Uterus (tissue), 2 donors: Measurements from ENCODE around the gene SLC22A17.

Experiments
- POLR2A ChIP-seq, 2 donors: fragments of 450-650 bp; IDR thresholded peaks; one replicate each; pipeline ENCODE4 v1.6.1; 2016; ENCODE audit warnings: antibody characterized with exemption in 2 of 2, mild to moderate bottlenecking in 1 of 2, moderate library complexity in 1 of 2
- TF ChIP-seq, protein P1 (sequence below), 4 experiments: fragments of 200-600 bp in 2 of 4; fragments of 450-650 bp in 2 of 4; sonication (generic) in 2 of 4; IDR thresholded peaks; one replicate each; pipeline ENCODE4 v1.5.1; 2016 to 2019; ENCODE audit warnings: antibody characterized with exemption in 4 of 4, mild to moderate bottlenecking in 2 of 4, moderate library complexity in 1 of 4

GRCh38 chr14:23299986-23300686 lies 52.6 kb downstream of the SLC22A17 start:
- TF ChIP-seq, protein P1, sequence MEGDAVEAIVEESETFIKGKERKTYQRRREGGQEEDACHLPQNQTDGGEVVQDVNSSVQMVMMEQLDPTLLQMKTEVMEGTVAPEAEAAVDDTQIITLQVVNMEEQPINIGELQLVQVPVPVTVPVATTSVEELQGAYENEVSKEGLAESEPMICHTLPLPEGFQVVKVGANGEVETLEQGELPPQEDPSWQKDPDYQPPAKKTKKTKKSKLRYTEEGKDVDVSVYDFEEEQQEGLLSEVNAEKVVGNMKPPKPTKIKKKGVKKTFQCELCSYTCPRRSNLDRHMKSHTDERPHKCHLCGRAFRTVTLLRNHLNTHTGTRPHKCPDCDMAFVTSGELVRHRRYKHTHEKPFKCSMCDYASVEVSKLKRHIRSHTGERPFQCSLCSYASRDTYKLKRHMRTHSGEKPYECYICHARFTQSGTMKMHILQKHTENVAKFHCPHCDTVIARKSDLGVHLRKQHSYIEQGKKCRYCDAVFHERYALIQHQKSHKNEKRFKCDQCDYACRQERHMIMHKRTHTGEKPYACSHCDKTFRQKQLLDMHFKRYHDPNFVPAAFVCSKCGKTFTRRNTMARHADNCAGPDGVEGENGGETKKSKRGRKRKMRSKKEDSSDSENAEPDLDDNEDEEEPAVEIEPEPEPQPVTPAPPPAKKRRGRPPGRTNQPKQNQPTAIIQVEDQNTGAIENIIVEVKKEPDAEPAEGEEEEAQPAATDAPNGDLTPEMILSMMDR (IDR thresholded peaks at IDR 0.05): peak in 1 of 4 experiments; percentile 2
- TF ChIP-seq POLR2A (IDR thresholded peaks at IDR 0.05): no peak
